GM12873 (cell line): ENCODE results near the gene BEST2.

Source experiments
- TF ChIP-seq, protein P1 (sequence below): IDR thresholded peaks from 2 replicates; pipeline ENCODE4 v1.5.1; 2012; ENCODE audit warnings: low read depth, mild to moderate bottlenecking, moderate library complexity, low read length, control low read depth; ENCODE audit not compliant: insufficient read depth; ENCODE audit errors: missing control alignments

The BEST2 gene

DNA sequence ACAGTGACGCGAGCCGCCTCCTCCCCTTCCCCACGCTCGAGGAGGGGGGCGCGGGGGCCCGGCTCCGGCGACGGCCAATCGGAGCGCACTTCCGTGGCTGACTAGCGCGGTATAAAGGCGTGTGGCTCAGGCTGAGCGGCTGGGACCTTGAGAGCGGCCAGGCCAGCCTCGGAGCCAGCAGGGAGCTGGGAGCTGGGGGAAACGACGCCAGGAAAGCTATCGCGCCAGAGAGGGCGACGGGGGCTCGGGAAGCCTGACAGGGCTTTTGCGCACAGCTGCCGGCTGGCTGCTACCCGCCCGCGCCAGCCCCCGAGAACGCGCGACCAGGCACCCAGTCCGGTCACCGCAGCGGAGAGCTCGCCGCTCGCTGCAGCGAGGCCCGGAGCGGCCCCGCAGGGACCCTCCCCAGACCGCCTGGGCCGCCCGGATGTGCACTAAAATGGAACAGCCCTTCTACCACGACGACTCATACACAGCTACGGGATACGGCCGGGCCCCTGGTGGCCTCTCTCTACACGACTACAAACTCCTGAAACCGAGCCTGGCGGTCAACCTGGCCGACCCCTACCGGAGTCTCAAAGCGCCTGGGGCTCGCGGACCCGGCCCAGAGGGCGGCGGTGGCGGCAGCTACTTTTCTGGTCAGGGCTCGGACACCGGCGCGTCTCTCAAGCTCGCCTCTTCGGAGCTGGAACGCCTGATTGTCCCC is 39.9 kb downstream of the BEST2 start, which contains the start of gene JUNB:
JUNB (plus strand) TSS at position 142 of the 706 bp plus-strand sequence; CDS start at position 428, 286 bp downstream.
- TF ChIP-seq, protein P1, sequence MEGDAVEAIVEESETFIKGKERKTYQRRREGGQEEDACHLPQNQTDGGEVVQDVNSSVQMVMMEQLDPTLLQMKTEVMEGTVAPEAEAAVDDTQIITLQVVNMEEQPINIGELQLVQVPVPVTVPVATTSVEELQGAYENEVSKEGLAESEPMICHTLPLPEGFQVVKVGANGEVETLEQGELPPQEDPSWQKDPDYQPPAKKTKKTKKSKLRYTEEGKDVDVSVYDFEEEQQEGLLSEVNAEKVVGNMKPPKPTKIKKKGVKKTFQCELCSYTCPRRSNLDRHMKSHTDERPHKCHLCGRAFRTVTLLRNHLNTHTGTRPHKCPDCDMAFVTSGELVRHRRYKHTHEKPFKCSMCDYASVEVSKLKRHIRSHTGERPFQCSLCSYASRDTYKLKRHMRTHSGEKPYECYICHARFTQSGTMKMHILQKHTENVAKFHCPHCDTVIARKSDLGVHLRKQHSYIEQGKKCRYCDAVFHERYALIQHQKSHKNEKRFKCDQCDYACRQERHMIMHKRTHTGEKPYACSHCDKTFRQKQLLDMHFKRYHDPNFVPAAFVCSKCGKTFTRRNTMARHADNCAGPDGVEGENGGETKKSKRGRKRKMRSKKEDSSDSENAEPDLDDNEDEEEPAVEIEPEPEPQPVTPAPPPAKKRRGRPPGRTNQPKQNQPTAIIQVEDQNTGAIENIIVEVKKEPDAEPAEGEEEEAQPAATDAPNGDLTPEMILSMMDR, result peak; percentile 29

DNA sequence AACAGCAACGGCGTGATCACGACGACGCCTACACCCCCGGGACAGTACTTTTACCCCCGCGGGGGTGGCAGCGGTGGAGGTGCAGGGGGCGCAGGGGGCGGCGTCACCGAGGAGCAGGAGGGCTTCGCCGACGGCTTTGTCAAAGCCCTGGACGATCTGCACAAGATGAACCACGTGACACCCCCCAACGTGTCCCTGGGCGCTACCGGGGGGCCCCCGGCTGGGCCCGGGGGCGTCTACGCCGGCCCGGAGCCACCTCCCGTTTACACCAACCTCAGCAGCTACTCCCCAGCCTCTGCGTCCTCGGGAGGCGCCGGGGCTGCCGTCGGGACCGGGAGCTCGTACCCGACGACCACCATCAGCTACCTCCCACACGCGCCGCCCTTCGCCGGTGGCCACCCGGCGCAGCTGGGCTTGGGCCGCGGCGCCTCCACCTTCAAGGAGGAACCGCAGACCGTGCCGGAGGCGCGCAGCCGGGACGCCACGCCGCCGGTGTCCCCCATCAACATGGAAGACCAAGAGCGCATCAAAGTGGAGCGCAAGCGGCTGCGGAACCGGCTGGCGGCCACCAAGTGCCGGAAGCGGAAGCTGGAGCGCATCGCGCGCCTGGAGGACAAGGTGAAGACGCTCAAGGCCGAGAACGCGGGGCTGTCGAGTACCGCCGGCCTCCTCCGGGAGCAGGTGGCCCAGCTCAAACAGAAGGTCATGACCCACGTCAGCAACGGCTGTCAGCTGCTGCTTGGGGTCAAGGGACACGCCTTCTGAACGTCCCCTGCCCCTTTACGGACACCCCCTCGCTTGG is 40.7 kb downstream of the BEST2 start:
- TF ChIP-seq, protein P1, result no peak

DNA sequence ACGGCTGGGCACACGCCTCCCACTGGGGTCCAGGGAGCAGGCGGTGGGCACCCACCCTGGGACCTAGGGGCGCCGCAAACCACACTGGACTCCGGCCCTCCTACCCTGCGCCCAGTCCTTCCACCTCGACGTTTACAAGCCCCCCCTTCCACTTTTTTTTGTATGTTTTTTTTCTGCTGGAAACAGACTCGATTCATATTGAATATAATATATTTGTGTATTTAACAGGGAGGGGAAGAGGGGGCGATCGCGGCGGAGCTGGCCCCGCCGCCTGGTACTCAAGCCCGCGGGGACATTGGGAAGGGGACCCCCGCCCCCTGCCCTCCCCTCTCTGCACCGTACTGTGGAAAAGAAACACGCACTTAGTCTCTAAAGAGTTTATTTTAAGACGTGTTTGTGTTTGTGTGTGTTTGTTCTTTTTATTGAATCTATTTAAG is 41.3 kb downstream of the BEST2 start:
- TF ChIP-seq, protein P1, result no peak

DNA sequence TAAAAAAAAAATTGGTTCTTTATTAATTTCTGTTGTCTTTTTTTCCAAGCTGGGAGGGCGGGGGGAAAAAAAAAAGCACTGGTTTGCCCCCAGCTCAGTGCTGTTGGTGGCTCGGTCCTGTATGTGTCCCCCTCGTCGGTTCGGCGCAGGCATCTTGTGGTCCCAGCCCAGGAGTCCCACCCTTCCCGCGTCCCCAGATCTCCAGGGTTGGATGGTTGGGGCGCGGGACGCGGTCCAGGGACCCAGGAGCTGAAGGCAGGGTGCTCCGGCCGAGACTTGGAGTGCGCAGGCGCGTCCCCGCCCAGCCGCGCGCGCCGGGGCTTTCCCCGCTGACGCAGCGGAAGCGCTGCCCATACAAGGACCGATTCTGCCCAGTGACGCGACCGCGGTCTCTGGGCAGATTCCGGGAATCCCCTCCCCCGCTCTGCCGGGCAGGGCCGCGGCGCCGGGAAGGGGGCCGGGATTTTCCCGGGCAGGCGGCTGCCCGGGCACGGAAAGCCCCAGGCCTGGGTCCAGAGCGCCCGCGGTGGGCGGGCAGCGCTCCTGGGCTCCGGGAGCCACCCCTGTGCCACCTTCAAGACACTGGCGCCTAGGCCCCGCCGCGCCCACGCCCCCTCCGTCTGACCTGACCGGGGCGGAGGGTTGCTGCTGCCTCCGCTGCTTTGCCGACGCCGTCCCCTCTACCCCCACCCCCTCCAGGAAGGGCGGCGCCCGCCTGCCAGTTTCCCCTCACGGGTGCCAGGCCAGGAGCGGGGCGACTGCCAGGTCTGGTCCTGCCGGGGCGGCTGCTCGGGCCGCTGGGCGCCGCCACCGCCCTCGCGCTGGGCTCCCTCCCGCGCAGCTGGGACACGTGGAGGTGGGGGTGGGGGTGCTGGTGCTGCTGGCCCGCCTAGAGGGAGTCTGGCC is 42.0 kb downstream of the BEST2 start:
- TF ChIP-seq, protein P1, result no peak

DNA sequence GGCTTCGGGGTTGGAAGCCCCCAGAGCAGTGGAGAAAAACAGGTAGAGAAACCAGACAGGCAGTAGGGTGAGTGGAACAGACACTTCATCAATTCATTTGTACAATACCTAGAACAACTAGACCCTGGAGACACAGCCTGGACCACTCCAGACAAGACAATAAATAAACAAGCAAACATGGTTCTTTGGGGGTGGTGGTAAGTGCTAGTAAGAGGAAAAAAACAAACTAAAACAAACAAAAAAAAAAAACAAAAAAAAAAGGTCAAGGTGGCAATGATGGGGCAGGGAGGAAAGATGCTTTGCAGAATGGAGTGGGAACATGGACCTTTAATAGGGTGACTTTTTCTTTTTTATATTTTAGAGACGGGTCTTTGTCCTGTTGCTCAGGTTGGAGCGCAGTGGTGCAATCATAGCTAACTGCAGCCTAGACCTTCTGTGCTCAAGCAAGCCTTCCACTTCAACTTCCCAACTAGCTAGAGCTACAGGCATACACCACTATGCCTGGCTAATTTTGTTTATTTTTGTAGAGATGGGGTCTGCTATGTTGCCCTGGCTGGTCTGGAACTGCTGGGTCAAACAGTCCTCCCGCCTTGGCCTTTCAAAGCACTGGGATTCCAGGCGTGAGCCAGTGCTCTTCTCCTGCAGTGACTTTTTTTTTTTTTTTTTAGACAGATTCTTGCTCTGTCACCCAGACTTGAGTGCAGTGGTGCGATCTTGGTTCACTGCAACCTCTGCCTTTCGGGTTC is 42.8 kb downstream of the BEST2 start:
- TF ChIP-seq, protein P1, result no peak

DNA sequence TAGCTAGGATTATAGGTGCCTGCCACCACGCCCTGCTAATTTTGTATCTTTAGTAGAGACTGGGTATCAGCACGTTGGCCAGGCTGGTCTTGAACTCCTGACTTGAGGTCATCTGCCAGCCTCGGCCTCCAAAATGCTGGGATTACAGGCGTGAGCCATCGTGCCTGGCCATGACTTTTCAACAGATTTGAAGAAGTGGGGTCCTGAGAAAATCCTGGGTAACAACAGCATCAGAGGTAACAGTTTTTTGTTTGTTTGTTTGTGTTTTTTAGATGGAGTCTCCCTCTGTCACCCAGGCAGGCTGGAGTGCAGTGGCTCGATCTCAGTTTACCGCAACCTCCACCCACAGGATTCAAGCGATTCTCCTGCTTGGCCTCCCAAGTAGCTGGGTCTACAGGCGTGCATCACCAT is 43.4 kb downstream of the BEST2 start:
- TF ChIP-seq, protein P1, result no peak
